Activated CD4-positive, alpha-beta T cell treated with anti-CD3 and anti-CD28 coated beads for 24 hours (primary cell): ENCODE results near the gene GRIA1.

Source experiments
- DNase-seq, 2 donors: peaks; one replicate each; pipeline ENCODE4 v3.0.0-alpha.2; 2020; ENCODE audit warnings: low read depth in 2 of 2

Gene GRIA1

GRCh38 chr5:153498516-153498915, 8.0 kb downstream of the GRIA1 start:
- DNase-seq, result no peak

GRCh38 chr5:153500178-153500577, 9.7 kb downstream of the GRIA1 start:
- DNase-seq, result no peak

GRCh38 chr5:153504726-153505125, 14.3 kb downstream of the GRIA1 start:
- DNase-seq, result no peak

GRCh38 chr5:153508700-153509099, 18.2 kb downstream of the GRIA1 start:
- no peak for DNase-seq

- no peak for DNase-seq
Observed at GRCh38 chr5:153511622-153512021, 21.2 kb downstream of the GRIA1 start.

- DNase-seq, result no peak
Observed at GRCh38 chr5:153513156-153513555, 22.7 kb downstream of the GRIA1 start.

- no peak for DNase-seq
Observed at GRCh38 chr5:153515301-153515700, 24.8 kb downstream of the GRIA1 start.

- DNase-seq, result no peak
Observed at GRCh38 chr5:153516504-153517240, 26.2 kb downstream of the GRIA1 start.

GRCh38 chr5:153517241-153517611, 26.8 kb downstream of the GRIA1 start:
- no peak for DNase-seq

- DNase-seq, result no peak
Observed at GRCh38 chr5:153520137-153520536, 29.7 kb downstream of the GRIA1 start.

GRCh38 chr5:153520952-153521351, 30.5 kb downstream of the GRIA1 start:
- no peak for DNase-seq

- DNase-seq, result no peak
Observed at GRCh38 chr5:153523211-153523610, 32.7 kb downstream of the GRIA1 start.

GRCh38 chr5:153523831-153524230, 33.4 kb downstream of the GRIA1 start:
- DNase-seq, result no peak

GRCh38 chr5:153525536-153525935, 35.1 kb downstream of the GRIA1 start:
- no peak for DNase-seq

GRCh38 chr5:153530357-153531143, 40.1 kb downstream of the GRIA1 start:
- no peak for DNase-seq

GRCh38 chr5:153533546-153533945, 43.1 kb downstream of the GRIA1 start:
- no peak for DNase-seq

GRCh38 chr5:153534102-153534501, 43.6 kb downstream of the GRIA1 start:
- no peak for DNase-seq

- no peak for DNase-seq
Observed at GRCh38 chr5:153537207-153537606, 46.7 kb downstream of the GRIA1 start.

- no peak for DNase-seq
Observed at GRCh38 chr5:153539983-153540382, 49.5 kb downstream of the GRIA1 start.

- no peak for DNase-seq
Observed at GRCh38 chr5:153542536-153542935, 52.1 kb downstream of the GRIA1 start.

GRCh38 chr5:153543288-153543687, 52.8 kb downstream of the GRIA1 start:
- no peak for DNase-seq

GRCh38 chr5:153543959-153544470, 53.5 kb downstream of the GRIA1 start:
- DNase-seq, result no peak

- no peak for DNase-seq
Observed at GRCh38 chr5:153544706-153545105, 54.2 kb downstream of the GRIA1 start.
